DND-41 (cell line): ENCODE data around the gene MICU1.
A peak's percentile ranks its signal among the peaks of the same experiment; 100 is the strongest.

Source experiments
- ATAC-seq: fragments of 200-7000 bp; cut with Tn5 transposase; 3 replicates; pipeline ENCODE4 v1.9.1; 2021; ENCODE audit warnings: low read depth; ENCODE audit not compliant: insufficient read depth
- DNase-seq: peaks from one replicate; pipeline ENCODE4 v3.0.0-alpha.2; 2020
- H2AFZ ChIP-seq: 2 replicates; pipeline ENCODE4 v1.6.0; 2012; ENCODE audit warnings: low read depth, low read length
- H3K27ac ChIP-seq: 2 replicates; pipeline ENCODE4 v1.5.1; 2012; ENCODE audit warnings: low read length, inconsistent platforms
- H3K27me3 ChIP-seq: fragments of 200-600 bp; sonication (generic); 2 replicates; pipeline ENCODE4 v1.6.0; 2012; ENCODE audit warnings: low read length, mild to moderate bottlenecking, inconsistent platforms; ENCODE audit not compliant: insufficient read depth, poor library complexity
- H3K36me3 ChIP-seq: 2 replicates; pipeline ENCODE4 v1.5.1; 2012; ENCODE audit warnings: low read length, inconsistent platforms; ENCODE audit not compliant: insufficient read depth
- H3K4me1 ChIP-seq: 2 replicates; pipeline ENCODE4 v1.5.1; 2012; ENCODE audit warnings: mild to moderate bottlenecking, low read length; ENCODE audit not compliant: insufficient read depth
- H3K4me2 ChIP-seq: 2 replicates; pipeline ENCODE4 v1.6.0; 2012; ENCODE audit warnings: mild to moderate bottlenecking, moderate library complexity, low read length, inconsistent platforms; ENCODE audit not compliant: insufficient read depth
- H3K4me3 ChIP-seq, 2 experiments: fragments of 200-600 bp in 1 of 2; shearing (Covaris generic) in 1 of 2; 2 replicates each; pipeline ENCODE4 v1.5.1; 2012 to 2016; ENCODE audit warnings: inconsistent platforms in 2 of 2, low read length in 2 of 2, mild to moderate bottlenecking in 2 of 2, low read depth in 1 of 2, moderate library complexity in 1 of 2
- H3K79me2 ChIP-seq: 2 replicates; pipeline ENCODE4 v1.6.0; 2012; ENCODE audit warnings: low read length, inconsistent platforms; ENCODE audit not compliant: insufficient read depth
- H3K9ac ChIP-seq: 2 replicates; pipeline ENCODE4 v1.6.0; 2012; ENCODE audit warnings: low read depth, mild to moderate bottlenecking, inconsistent platforms, low read length, moderate library complexity
- H3K9me3 ChIP-seq: 2 replicates; pipeline ENCODE4 v1.5.1; 2012; ENCODE audit warnings: low read length, moderate library complexity, mild to moderate bottlenecking, inconsistent platforms; ENCODE audit not compliant: insufficient read depth, severe bottlenecking
- H4K20me1 ChIP-seq: 2 replicates; pipeline ENCODE4 v1.6.0; 2012; ENCODE audit warnings: low read length; ENCODE audit not compliant: insufficient read depth
- EZH2 ChIP-seq: IDR thresholded peaks from 3 replicates; pipeline ENCODE4 v1.6.1; 2012; ENCODE audit warnings: borderline replicate concordance, low read depth, mild to moderate bottlenecking, moderate library complexity, low read length, inconsistent platforms; ENCODE audit not compliant: severe bottlenecking
- TF ChIP-seq, protein P1 (sequence below): IDR thresholded peaks from 2 replicates; pipeline ENCODE4 v1.5.1; 2012; ENCODE audit warnings: borderline replicate concordance, low read length, moderate library complexity, mild to moderate bottlenecking; ENCODE audit not compliant: poor library complexity, severe bottlenecking; ENCODE audit errors: extremely low read depth

Gene MICU1

DNA sequence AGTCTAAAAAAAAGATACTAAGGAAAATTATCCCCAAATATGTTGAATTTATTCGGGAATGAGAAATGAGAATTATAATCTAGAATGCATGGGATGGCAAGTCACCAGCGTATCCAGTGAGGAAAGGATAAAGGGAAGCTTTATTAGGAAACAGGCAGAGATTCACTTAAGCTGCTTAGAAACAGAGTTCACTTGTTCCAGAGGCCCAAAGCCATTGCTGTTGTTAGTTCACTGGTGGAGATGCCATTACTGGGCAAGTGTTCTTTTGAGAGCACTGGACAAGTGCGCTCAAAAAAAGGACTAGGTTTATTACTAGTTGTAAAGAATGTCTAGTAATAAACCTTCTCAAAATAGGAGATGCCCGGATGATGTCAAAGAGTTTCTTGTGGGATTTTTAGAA is 51.2 kb downstream of the MICU1 start:
- Histone ChIP-seq H3K27me3 (no peaks in the 10 kb centered on the region), H3K9ac (no peak overlapping the region), H3K4me3 (no peak overlapping the region), H4K20me1 (no peaks in the 10 kb centered on the region), H3K36me3 (no peaks in the 10 kb centered on the region), H3K4me1 (no peaks in the 10 kb centered on the region), H3K9me3 (no peaks in the 10 kb centered on the region), H3K4me2 (no peak overlapping the region), H3K27ac (no peak overlapping the region), H3K79me2 (peaks cover 4% of the 10 kb centered on the region; the same call in 1 of the 2 replicates), H2AFZ (no peak overlapping the region)
- no peak for DNase-seq
- ATAC-seq = no peak
- TF ChIP-seq, protein P1, sequence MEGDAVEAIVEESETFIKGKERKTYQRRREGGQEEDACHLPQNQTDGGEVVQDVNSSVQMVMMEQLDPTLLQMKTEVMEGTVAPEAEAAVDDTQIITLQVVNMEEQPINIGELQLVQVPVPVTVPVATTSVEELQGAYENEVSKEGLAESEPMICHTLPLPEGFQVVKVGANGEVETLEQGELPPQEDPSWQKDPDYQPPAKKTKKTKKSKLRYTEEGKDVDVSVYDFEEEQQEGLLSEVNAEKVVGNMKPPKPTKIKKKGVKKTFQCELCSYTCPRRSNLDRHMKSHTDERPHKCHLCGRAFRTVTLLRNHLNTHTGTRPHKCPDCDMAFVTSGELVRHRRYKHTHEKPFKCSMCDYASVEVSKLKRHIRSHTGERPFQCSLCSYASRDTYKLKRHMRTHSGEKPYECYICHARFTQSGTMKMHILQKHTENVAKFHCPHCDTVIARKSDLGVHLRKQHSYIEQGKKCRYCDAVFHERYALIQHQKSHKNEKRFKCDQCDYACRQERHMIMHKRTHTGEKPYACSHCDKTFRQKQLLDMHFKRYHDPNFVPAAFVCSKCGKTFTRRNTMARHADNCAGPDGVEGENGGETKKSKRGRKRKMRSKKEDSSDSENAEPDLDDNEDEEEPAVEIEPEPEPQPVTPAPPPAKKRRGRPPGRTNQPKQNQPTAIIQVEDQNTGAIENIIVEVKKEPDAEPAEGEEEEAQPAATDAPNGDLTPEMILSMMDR = no peak
- no peak for TF ChIP-seq EZH2

DNA sequence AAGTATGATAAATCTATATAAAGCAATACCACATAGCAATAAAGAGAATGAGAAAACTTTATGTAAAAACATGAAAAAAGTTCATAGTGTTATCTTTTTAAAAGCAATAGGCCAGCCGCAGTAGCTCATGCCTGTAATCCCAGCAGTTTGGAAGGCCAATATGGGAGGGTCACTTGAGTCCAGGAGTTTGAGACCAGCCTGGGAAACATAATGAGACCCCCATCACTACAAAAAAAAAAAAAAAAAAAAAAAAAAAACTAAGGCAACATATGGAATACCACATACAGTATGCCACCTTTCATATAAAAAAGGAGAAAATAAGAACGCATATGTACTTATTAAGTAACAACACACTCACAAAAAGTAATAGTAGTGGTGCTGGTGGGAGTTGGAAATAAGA is 52.8 kb downstream of the MICU1 start:
- Histone ChIP-seq H3K4me2 (no peak overlapping the region), H3K4me1 (no peaks in the 10 kb centered on the region), H3K36me3 (no peaks in the 10 kb centered on the region), H3K9me3 (no peaks in the 10 kb centered on the region), H3K27ac (no peak overlapping the region), H2AFZ (no peak overlapping the region), H4K20me1 (no peaks in the 10 kb centered on the region), H3K9ac (no peak overlapping the region), H3K4me3 (no peak overlapping the region), H3K27me3 (no peaks in the 10 kb centered on the region), H3K79me2 (peaks cover 4% of the 10 kb centered on the region; the same call in 1 of the 2 replicates)
- ATAC-seq = no peak
- no peak for DNase-seq
- TF ChIP-seq, protein P1 = no peak
- TF ChIP-seq EZH2 = no peak

DNA sequence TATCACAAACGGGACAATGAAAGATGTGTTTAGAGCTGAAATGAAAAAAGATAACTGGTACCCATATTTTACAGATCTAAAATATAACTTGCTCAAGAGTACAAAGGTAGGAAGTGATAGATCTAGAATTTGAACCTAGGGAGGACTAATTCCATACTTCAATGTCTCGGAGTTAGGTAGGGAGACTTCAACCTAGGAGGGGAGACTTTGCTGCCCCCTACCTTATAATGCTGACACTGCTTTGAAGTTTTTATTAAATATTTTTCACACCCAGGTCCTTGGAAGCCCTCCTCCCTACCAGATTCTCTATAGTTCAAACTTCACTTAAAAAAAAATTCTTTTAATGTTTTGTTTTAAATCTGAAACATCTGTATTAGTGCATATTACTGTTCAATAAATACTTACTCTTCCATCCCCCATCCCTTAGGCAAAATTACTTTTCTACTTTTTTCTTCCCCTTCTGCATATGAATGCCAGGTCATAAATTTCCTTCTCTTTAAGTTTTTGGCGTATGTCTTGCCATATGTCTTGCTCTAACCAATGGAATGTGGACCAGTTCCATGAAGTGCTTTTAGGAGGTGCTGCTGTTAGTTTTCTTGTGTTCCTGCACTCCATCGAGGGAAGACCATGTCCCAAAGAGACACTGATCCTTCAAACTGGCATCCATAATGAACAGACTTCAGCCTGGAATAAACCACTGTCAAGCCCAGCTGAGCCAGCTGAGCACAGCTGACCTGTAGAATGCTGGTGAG is 57.8 kb downstream of the MICU1 start:
- Histone ChIP-seq H3K27ac (no peak overlapping the region), H2AFZ (no peak overlapping the region), H3K9ac (no peak overlapping the region), H4K20me1 (no peaks in the 10 kb centered on the region), H3K36me3 (peaks cover 9% of the 10 kb centered on the region; the same call in 1 of the 2 replicates), H3K4me3 (no peak overlapping the region), H3K9me3 (no peaks in the 10 kb centered on the region), H3K79me2 (peaks cover 4% of the 10 kb centered on the region; the same call in 1 of the 2 replicates), H3K4me2 (no peak overlapping the region), H3K27me3 (no peaks in the 10 kb centered on the region), H3K4me1 (no peaks in the 10 kb centered on the region)
- DNase-seq (no peak), ATAC-seq (no peak)
- TF ChIP-seq EZH2 = no peak
- TF ChIP-seq, protein P1 = peak; percentile 51
